ENCODE measurements around the gene C14orf119. TPM values are rescaled to one million over a fixed set of nuclear protein-coding genes. Genes with fewer than 3 reads are reported as not detected.

Gene C14orf119
- total and polyA plus RNA-seq, 3 donors from 2014 or later = 17.7 to 60.8 (median 26.9) TPM

DNA sequence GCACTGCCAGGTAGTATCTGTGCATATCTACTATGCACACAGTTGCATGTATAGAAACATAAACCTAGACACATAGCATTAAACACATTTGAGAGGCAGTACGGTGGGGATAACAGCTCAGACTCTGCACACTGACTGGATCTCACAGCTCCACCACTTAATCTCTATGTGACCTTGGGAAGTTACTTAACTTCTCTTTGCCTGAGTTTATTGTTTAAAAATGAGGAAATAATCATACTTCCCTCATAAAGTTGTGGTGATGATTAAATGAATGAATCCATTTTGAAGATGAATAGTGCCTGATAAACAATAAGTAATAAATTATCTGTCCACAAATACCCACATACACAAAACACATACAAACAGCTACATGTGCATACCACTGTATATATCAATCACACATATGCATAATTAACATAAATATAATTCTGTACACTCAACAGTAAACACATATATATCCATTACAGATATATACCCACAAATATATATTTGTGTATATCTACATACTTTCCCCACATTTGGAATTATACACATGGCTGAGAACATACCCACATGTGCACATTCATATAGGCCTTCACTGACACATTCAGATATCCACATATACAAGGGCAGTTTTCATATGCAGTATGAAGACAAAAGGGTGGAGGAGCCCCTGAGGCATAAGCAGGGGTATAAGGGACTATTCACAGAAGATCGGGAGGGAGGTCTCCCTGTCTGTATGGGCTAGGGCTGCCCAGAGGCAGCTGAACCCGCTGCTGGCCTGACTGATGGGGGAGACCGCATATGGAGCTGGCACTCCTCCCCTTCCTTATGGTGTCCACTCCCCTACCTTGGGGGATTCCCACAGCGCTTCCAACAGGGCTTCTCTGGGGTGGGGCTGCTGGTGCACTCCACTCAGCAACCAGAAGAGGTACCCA, 43.9 kb upstream of the C14orf119 start:
- H3K4me1 ChIP-seq = peaks cover 2% of the 10 kb centered on the region
- WGBS, 2 donors = 71 to 76% methylated on average over 5 of the region's 5 CpGs
- TF ChIP-seq, protein P1, sequence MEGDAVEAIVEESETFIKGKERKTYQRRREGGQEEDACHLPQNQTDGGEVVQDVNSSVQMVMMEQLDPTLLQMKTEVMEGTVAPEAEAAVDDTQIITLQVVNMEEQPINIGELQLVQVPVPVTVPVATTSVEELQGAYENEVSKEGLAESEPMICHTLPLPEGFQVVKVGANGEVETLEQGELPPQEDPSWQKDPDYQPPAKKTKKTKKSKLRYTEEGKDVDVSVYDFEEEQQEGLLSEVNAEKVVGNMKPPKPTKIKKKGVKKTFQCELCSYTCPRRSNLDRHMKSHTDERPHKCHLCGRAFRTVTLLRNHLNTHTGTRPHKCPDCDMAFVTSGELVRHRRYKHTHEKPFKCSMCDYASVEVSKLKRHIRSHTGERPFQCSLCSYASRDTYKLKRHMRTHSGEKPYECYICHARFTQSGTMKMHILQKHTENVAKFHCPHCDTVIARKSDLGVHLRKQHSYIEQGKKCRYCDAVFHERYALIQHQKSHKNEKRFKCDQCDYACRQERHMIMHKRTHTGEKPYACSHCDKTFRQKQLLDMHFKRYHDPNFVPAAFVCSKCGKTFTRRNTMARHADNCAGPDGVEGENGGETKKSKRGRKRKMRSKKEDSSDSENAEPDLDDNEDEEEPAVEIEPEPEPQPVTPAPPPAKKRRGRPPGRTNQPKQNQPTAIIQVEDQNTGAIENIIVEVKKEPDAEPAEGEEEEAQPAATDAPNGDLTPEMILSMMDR (IDR thresholded peaks at IDR 0.05) = no peak
- no peak for TF ChIP-seq POLR2A (IDR thresholded peaks at IDR 0.05)
- no peak for DNase-seq
- H3K27me3 ChIP-seq = no peaks in the 10 kb centered on the region
- no peaks in the 10 kb centered on the region for H3K36me3 ChIP-seq (ENCODE audit: low read depth, missing control alignments)
- intact Hi-C loops (cut with DNase I; ENCODE audit: low total_unique reads) = no loop called here
- no peaks in the 10 kb centered on the region for H3K9me3 ChIP-seq
- no peak overlapping the region for H3K4me3 ChIP-seq
- H3K27ac ChIP-seq = no peak overlapping the region

DNA sequence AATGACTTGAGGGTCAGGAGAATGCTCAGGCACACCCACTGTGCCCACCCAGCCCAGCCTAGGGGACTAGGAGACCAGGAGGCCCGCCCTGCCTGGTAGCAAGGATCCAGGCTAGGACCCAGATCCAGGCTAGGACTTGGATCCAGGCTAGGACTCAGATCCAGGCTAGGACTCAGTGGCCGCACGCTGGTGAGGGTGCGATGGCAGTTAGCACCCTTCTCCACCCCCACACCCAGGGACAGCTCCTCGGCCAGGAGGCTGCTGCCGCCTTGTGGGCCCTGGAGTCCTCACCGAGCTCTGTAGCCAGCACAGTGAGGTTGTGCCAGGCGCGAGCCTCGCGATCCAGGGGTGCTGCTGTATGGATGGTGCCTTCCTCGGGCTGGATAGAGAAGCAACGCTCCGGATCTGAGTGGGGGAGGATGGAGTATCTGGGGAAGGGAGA, 43.1 kb upstream of the C14orf119 start:
- peak; percentile 66 for DNase-seq
- 47 to 79% methylated on average over 10 to 14 of the region's 14 CpGs for WGBS, 2 donors
- intact Hi-C loops (cut with DNase I; ENCODE audit: low total_unique reads) = no loop called here

DNA sequence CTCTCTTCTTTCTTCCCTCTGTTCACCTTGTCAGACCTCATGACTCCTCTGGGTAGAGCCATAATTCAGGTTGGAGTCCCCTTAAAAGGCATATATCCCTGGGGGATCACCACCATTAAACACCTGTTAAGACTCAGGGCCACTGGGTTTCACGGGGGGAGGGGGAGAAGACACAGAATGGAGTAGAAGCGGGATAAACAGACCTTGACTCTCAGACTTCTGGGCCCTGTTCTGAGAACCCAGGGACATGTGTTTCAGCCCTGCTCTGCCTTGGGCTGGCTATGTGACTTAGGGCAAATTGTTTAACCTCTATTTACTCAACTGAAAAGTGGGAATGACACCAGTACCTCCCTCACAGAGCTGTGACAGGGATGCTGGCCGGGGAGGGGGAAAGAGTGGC, 42.6 kb upstream of the C14orf119 start:
- WGBS, 2 donors = 74 to 78% methylated on average over 3 of the region's 3 CpGs
- Histone ChIP-seq H3K9me3 (no peaks in the 10 kb centered on the region), H3K4me1 (peaks cover 10% of the 10 kb centered on the region), H3K27me3 (no peaks in the 10 kb centered on the region), H3K4me3 (no peak overlapping the region), H3K36me3 (ENCODE audit: low read depth, missing control alignments) (no peaks in the 10 kb centered on the region), H3K27ac (no peak overlapping the region)
- TF ChIP-seq POLR2A (IDR thresholded peaks at IDR 0.05) = no peak
- TF ChIP-seq, protein P1 (IDR thresholded peaks at IDR 0.05) = no peak
- intact Hi-C loops (cut with DNase I; ENCODE audit: low total_unique reads) = no loop called here
- no peak for DNase-seq

More for the DNA sequence above, 43.1 kb upstream of the C14orf119 start:
- H3K9me3 ChIP-seq = no peaks in the 10 kb centered on the region
- TF ChIP-seq, protein P1 (IDR thresholded peaks at IDR 0.05) = peak in 1 of 3 experiments; percentile 18
- no peak for TF ChIP-seq POLR2A (IDR thresholded peaks at IDR 0.05)
- H3K27me3 ChIP-seq = no peaks in the 10 kb centered on the region
- H3K27ac ChIP-seq = no peak overlapping the region
- H3K4me1 ChIP-seq = peaks cover 10% of the 10 kb centered on the region
- no peak overlapping the region for H3K4me3 ChIP-seq
- H3K36me3 ChIP-seq (ENCODE audit: low read depth, missing control alignments) = no peaks in the 10 kb centered on the region

DNA sequence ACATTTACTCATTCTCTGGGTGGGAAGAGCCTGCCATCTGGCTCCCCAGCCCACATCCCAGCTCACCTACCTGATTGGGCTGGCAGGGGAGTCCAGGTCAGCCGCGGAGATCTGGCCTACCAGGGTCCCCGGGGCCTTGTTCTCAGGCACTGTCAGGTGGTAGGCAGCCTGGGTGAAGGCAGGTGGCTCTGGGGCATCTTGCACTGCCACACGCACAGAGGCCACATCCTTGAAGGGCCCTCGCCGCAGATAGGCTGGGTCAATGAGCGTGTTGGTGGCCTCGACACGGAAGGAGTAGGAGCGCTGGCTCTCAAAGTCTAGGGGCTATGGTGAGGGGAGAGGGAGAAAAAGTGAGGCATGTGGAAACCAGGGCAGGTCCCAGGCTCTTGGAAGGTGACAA, 41.9 kb upstream of the C14orf119 start:
- H3K4me3 ChIP-seq = no peak overlapping the region
- H3K36me3 ChIP-seq (ENCODE audit: low read depth, missing control alignments) = no peaks in the 10 kb centered on the region
- H3K27ac ChIP-seq = no peak overlapping the region
- no peak for TF ChIP-seq POLR2A (IDR thresholded peaks at IDR 0.05)
- TF ChIP-seq, protein P1 (IDR thresholded peaks at IDR 0.05) = no peak
- no peaks in the 10 kb centered on the region for H3K27me3 ChIP-seq
- no peak for DNase-seq
- intact Hi-C loops (cut with DNase I; ENCODE audit: low total_unique reads) = no loop called here
- H3K4me1 ChIP-seq = peaks cover 10% of the 10 kb centered on the region
- 97 to 100% methylated on average over 1 to 10 of the region's 10 CpGs for WGBS, 2 donors
- H3K9me3 ChIP-seq = no peaks in the 10 kb centered on the region
